ENCODE measurements around the gene DIP2B. TPM values are rescaled to one million over a fixed set of nuclear protein-coding genes. Genes with fewer than 3 reads are reported as not detected.
"Not testable (repeated sequence)": the region's sequence is repeated elsewhere in the genome, so short reads cannot be mapped to it uniquely, and the experiment has no call there.

Gene DIP2B
- total and polyA plus RNA-seq, 10 donors: 5.6 to 96.4 (median 61.6) TPM

GRCh38 chr12:50541139-50541538 is 36.4 kb downstream of the DIP2B start:
- DNase-seq: no peak
- peaks cover 0 to 25% (median 0%) of the 10 kb centered on the region in 6 donors for H3K36me3 ChIP-seq
- intact Hi-C loops (cut with DNase I; ENCODE audit: low total_unique reads): no loop called here

DNA sequence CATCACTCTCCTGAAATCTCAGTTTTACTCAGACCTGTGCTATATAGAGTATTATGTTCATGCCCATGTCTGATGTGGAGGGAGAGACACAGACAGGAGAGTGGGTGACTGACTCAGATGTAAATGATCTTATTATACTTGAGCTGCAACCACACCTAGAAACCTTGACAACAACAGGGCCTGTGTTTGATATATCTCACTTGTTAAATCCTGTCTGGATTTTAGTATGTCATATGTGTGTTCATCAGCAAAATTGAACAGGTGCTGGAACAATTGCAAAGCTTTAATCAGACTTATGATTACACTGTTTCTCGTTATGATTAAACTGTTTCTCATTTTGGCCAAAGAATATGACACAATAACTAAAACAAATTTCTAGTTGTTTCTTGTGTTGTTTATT is 37.7 kb downstream of the DIP2B start:
- Histone ChIP-seq H3K27ac (peak overlapping the region in 1 of 8 donors; percentile 59), H3K4me3 (no peak overlapping the region), H3K4me1 (peaks cover 14 to 76% (median 48%) of the 10 kb centered on the region in 6 donors), H3K27me3 (replicated peaks in 1 of 7) (no peaks in the 10 kb centered on the region), H3K36me3 (peaks cover 0 to 12% (median 0%) of the 10 kb centered on the region in 6 donors), H3K9me3 (no peaks in the 10 kb centered on the region)
- intact Hi-C loops (cut with DNase I; ENCODE audit: low total_unique reads): no loop called here
- 63 to 86% (median 79%) methylated on average over 1 of the region's 1 CpG for WGBS, 5 donors
- no peak for DNase-seq
- TF ChIP-seq, protein P1, sequence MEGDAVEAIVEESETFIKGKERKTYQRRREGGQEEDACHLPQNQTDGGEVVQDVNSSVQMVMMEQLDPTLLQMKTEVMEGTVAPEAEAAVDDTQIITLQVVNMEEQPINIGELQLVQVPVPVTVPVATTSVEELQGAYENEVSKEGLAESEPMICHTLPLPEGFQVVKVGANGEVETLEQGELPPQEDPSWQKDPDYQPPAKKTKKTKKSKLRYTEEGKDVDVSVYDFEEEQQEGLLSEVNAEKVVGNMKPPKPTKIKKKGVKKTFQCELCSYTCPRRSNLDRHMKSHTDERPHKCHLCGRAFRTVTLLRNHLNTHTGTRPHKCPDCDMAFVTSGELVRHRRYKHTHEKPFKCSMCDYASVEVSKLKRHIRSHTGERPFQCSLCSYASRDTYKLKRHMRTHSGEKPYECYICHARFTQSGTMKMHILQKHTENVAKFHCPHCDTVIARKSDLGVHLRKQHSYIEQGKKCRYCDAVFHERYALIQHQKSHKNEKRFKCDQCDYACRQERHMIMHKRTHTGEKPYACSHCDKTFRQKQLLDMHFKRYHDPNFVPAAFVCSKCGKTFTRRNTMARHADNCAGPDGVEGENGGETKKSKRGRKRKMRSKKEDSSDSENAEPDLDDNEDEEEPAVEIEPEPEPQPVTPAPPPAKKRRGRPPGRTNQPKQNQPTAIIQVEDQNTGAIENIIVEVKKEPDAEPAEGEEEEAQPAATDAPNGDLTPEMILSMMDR (IDR thresholded peaks at IDR 0.05 in 8 of 11, conservative IDR thresholded peaks at IDR 0.05 in 3 of 11): no peak
- TF ChIP-seq POLR2AphosphoS5 (IDR thresholded peaks at IDR 0.05): no peak
- TF ChIP-seq POLR2A (IDR thresholded peaks at IDR 0.05): no peak

More at GRCh38 chr12:50541139-50541538, 36.4 kb downstream of the DIP2B start:
- H3K4me1 ChIP-seq: peaks cover 13 to 76% (median 42%) of the 10 kb centered on the region in 6 donors
- no peaks in the 10 kb centered on the region for H3K27me3 ChIP-seq (replicated peaks in 1 of 7)
- no peak overlapping the region for H3K27ac ChIP-seq
- H3K4me3 ChIP-seq: no peak overlapping the region
- TF ChIP-seq, protein P1 (IDR thresholded peaks at IDR 0.05 in 8 of 11, conservative IDR thresholded peaks at IDR 0.05 in 3 of 11): no peak
- TF ChIP-seq POLR2AphosphoS5 (IDR thresholded peaks at IDR 0.05) (no peak), POLR2A (IDR thresholded peaks at IDR 0.05) (no peak)
- H3K9me3 ChIP-seq: no peaks in the 10 kb centered on the region

- intact Hi-C loops (cut with DNase I; ENCODE audit: low total_unique reads): not testable (repeated sequence)
- WGBS, 5 donors: 71 to 98% (median 84%) methylated on average over 11 of the region's 11 CpGs
- H3K27ac ChIP-seq: peak overlapping the region in 2 of 8 donors; percentile 43 to 59
Measured at GRCh38 chr12:50543188-50543587, 38.4 kb downstream of the DIP2B start.

GRCh38 chr12:50545213-50545612 is 40.4 kb downstream of the DIP2B start:
- no peak for DNase-seq
- H3K27me3 ChIP-seq (replicated peaks in 1 of 7): no peaks in the 10 kb centered on the region
- peak overlapping the region in 2 of 8 donors; percentile 1 to 24 for H3K27ac ChIP-seq
- H3K36me3 ChIP-seq: peaks cover 0 to 11% (median 0%) of the 10 kb centered on the region in 6 donors
- 76 to 88% (median 82%) methylated on average over 5 of the region's 5 CpGs for WGBS, 5 donors
- TF ChIP-seq, protein P1 (IDR thresholded peaks at IDR 0.05 in 8 of 11, conservative IDR thresholded peaks at IDR 0.05 in 3 of 11): no peak
- TF ChIP-seq POLR2A (IDR thresholded peaks at IDR 0.05) (no peak), POLR2AphosphoS5 (IDR thresholded peaks at IDR 0.05) (no peak)
- intact Hi-C loops (cut with DNase I; ENCODE audit: low total_unique reads): no loop called here
- peaks cover 3 to 82% (median 38%) of the 10 kb centered on the region in 6 donors for H3K4me1 ChIP-seq
- H3K4me3 ChIP-seq: no peak overlapping the region
- no peaks in the 10 kb centered on the region for H3K9me3 ChIP-seq

More at GRCh38 chr12:50543188-50543587, 38.4 kb downstream of the DIP2B start:
- H3K9me3 ChIP-seq; H3K4me3 ChIP-seq; H3K27me3 ChIP-seq (replicated peaks in 1 of 7): not testable (repeated sequence)
- peaks cover 0 to 11% (median 0%) of the 10 kb centered on the region in 6 donors for H3K36me3 ChIP-seq
- peak; percentile 78 for DNase-seq
- peaks cover 10 to 76% (median 41%) of the 10 kb centered on the region in 6 donors for H3K4me1 ChIP-seq

All from spleen (tissue), 11 donors.